GM18499 (cell line): ENCODE measurements around the gene SGIP1.
"Not testable (repeated sequence)": the region's sequence is repeated elsewhere in the genome, so short reads cannot be mapped to it uniquely, and the experiment has no call there.

ENCODE experiments used
- ATAC-seq: cut with Tn5 transposase; IDR thresholded peaks from one replicate; pipeline ENCODE4 v1.9.1; 2021; ENCODE audit warnings: moderate number of reproducible peaks; ENCODE audit not compliant: insufficient read depth, unreplicated experiment

Gene SGIP1

DNA sequence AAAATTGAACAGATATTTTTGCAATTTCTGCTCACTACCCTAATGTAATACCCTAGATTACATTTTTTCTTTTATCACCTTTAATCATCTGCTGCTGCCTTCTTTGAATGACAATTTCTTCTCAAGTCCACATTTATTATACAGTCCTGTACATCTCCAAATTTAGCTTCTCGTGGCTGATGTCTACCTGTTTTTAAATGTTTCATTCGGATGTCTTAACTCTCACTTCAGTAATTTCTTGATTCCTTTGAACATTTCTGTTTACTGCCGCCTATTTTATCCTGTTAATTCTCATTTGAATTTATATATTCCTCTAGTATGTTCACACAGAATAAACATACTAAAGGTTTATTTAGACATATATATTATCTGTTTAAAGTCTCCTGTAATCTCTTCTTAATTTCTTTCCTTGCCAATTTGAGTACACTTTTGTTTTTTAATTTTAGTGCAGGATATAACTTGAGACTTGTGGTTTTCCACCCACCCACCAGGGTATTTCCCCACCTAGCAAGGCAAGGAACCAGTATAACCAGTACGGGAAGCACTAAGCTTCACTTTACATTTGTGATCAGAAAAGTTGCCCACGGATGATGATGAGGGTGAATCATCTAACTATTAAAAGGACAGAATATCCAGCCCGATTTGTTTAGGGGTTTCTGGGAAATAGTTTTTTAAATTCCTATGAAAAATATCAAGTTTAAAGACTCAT is 254.4 kb downstream of the SGIP1 start:
- ATAC-seq = no peak

GRCh38 chr1:66791621-66792610 is 258.0 kb downstream of the SGIP1 start:
- no peak for ATAC-seq

DNA sequence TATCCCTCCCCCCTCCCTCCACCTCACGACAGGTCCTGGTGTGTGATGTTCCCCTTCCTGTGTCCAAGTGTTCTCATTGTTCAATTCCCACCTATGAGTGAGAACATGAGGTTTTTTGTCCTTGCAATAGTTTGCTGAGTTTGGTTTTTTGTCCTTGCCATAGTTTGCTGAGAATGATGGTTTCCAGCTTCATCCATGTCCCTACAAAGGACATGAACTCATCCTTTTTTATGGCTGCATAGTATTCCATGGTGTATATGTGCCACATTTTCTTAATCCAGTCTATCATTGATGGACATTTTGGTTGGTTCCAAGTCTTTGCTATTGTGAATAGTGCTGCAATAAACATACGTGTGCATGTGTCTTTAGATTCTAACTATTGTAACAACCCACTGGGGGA is 261.9 kb downstream of the SGIP1 start:
- not testable (repeated sequence) for ATAC-seq
